Left renal cortex interstitium (tissue), 4 donors: ENCODE data around the gene SRCAP. TPM values are rescaled to one million over a fixed set of nuclear protein-coding genes. Genes with fewer than 3 reads are reported as not detected.
A peak's percentile ranks its signal among the peaks of the same experiment; 100 is the strongest.

Experiments used
- DNase-seq, 4 donors: peaks; one replicate each; pipeline ENCODE4 v3.0.0-alpha.2; 2013; ENCODE audit warnings: low read depth in 4 of 4, low spot score in 2 of 4, missing footprints in 1 of 4
- polyA plus RNA-seq, 4 donors: library from polyadenylated mRNA; unstranded; fragments of 120-200 nt; gene quantifications; one replicate each; pipeline ENCODE4 v1.2.1, GENCODE V29; 2013; ENCODE audit not compliant: insufficient read length in 4 of 4

SRCAP gene
- polyA plus RNA-seq, 4 donors = 23.0 to 62.5 (median 37.3) TPM

DNA sequence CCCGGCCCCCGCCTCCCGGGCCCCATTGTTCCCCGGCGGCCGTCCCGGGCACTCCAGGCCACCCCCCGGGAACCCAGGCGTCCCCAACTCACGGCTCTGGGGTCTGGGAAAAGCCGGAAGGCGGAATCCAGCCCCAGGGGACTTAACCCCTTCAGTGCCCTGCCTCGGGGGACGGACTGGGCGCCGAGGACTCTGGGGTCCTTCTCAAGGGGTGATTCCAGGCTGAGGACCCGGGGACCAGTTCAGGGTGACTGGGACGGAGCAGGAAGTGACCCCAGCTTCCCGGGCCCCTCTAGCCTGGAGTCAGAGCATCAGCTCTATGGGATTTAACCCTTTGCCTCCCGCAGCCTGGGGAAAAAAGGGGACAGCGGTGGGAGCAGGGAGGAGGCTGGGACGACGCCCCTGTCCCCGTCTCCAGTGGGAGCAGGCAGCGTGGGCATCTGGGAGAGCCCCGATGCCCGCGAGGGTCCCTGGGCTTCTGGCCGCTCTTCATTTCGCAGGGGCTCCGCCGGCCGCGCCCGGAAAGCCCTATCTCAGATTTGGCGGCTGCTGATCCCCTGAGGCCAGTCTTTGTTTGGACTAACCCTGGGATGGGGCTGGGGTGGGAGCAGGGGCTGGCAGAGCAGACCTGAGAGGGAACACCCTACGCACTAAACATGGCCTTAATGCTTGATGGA, 88.1 kb downstream of the SRCAP start, which contains the start of gene ZNF629:
TSS of gene ZNF629 (minus strand) at position 270 of the 677 bp plus-strand sequence. CDS start 2,723 bp downstream, outside the sequence.
- peak in 2 of 4 donors; percentile 78 to 82 for DNase-seq

DNA sequence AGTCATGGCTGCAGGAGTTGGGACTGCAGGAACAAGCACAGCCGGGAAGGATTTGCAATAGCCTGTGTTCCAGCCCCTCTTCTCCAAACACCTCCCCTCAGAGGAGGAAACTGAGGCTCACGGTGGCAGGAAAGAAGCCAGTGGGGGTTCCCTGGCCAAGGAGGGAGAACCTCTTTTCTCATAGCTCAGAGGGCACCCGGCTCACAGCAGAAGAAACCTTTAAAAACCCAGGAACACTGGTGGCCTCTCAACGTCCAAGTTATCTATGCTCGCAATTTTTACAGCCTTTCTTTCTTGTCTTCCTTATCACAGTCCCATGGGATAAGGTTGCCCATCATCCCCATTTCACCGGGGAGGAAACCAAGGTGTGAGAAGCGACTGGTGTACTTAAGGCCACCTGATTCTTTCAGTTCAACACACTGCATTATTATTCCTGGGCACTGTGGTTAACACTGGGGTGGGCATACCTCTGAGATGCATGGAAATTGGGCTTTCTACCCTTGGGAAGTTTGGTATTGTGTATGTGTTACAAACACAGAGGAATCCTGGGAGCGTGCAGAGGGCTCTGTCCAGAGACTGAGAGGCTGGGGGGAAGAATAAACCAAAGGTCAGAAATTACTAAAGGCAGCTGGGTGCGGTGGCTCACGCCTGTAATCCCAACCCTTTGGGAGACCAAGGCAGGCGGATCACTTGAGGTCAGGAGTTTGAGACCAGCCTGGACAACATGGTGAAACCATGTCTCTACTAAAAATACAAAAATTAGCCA, 88.8 kb downstream of the SRCAP start:
- DNase-seq = no peak

Other genes starting within 250 kb of the SRCAP start
- gene ITGAL, start 226.4 kb upstream of the SRCAP start, polyA plus RNA-seq = 1 to 10 TPM; 1.0 to 3.5 (median 1.7) TPM
- 10 to 100 TPM; 47.3 to 73.7 (median 63.8) TPM for gene ZNF768, start 172.6 kb upstream of the SRCAP start, polyA plus RNA-seq
- 10 to 100 TPM in 3 of 4 donors, 1 to 10 TPM in 1; 9.1 to 12.3 (median 11.3) TPM for gene ZNF747, start 164.3 kb upstream of the SRCAP start, polyA plus RNA-seq
- 10 to 100 TPM in 3 of 4 donors, 1 to 10 TPM in 1; 9.4 to 18.6 (median 15.0) TPM for gene ZNF764, start 140.8 kb upstream of the SRCAP start, polyA plus RNA-seq
- gene ZNF688, start 127.5 kb upstream of the SRCAP start, polyA plus RNA-seq = 10 to 100 TPM; 11.3 to 18.5 (median 15.8) TPM
- gene ZNF785, start 113.5 kb upstream of the SRCAP start, polyA plus RNA-seq = 10 to 100 TPM; 17.5 to 36.5 (median 27.8) TPM
- 10 to 100 TPM; 12.8 to 16.0 (median 14.4) TPM for gene ZNF689, start 88.8 kb upstream of the SRCAP start, polyA plus RNA-seq
- 10 to 100 TPM; 38.2 to 54.8 (median 46.0) TPM for gene PRR14, start 48.2 kb upstream of the SRCAP start, polyA plus RNA-seq
- gene FBRS, start 40.7 kb upstream of the SRCAP start, polyA plus RNA-seq = 10 to 100 TPM; 39.7 to 97.0 (median 67.1) TPM
- 10 to 100 TPM; 22.9 to 44.4 (median 33.9) TPM for gene PHKG2, start 49.3 kb downstream of the SRCAP start, polyA plus RNA-seq
- gene CFAP119, start 62.9 kb downstream of the SRCAP start, polyA plus RNA-seq = 10 to 100 TPM in 2 of 4 donors, 1 to 10 TPM in 2; 7.8 to 12.1 (median 10.2) TPM
- 100 to 1,000 TPM; 112 to 130 (median 120) TPM for gene RNF40, start 63.2 kb downstream of the SRCAP start, polyA plus RNA-seq
- gene ZNF629, start 88.0 kb downstream of the SRCAP start, polyA plus RNA-seq = 10 to 100 TPM; 25.7 to 29.5 (median 27.2) TPM
- 10 to 100 TPM; 38.4 to 57.2 (median 44.5) TPM for gene BCL7C, start 194.9 kb downstream of the SRCAP start, polyA plus RNA-seq
- 1 to 10 TPM; 6.2 to 9.8 (median 7.7) TPM for gene CTF1, start 197.4 kb downstream of the SRCAP start, polyA plus RNA-seq
- gene FBXL19, start 224.4 kb downstream of the SRCAP start, polyA plus RNA-seq = 10 to 100 TPM; 16.3 to 38.8 (median 27.4) TPM
- 10 to 100 TPM; 18.7 to 22.5 (median 20.3) TPM for gene ORAI3, start 249.9 kb downstream of the SRCAP start, polyA plus RNA-seq